ENCODE measurements around the gene EXOC2.

DNA sequence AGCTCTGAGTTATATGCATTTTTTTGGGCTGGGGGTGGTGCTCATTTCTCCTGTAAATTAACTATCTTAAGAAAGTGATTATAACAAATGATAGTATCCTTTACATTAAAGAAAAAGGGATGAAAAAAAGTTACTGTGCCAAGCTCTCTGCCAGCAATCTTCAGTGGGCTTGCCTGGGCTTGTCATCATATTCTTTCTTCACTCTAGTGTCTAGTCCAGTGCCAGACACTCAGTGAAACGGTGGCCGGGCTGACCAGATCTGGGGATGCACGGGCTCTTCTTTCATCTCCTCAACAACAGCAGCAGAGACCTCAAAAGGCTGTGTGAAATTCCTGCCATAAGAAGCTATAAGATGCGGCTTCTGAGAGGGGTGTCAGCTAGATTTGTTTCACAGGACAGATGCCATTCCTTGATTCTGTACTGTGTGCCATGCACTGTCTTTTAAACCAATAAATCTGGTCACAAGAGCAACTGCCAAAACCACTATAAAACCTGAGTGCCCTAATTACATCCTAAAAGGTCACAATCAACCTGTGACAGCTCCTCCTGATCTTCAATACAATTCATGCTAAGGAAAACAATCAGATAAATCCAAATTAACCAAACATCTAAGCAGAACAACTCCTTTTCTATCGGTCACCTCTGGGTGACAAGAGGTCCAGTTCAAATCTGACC lies 12.1 kb downstream of the EXOC2 start:
- TF ChIP-seq, protein P1, sequence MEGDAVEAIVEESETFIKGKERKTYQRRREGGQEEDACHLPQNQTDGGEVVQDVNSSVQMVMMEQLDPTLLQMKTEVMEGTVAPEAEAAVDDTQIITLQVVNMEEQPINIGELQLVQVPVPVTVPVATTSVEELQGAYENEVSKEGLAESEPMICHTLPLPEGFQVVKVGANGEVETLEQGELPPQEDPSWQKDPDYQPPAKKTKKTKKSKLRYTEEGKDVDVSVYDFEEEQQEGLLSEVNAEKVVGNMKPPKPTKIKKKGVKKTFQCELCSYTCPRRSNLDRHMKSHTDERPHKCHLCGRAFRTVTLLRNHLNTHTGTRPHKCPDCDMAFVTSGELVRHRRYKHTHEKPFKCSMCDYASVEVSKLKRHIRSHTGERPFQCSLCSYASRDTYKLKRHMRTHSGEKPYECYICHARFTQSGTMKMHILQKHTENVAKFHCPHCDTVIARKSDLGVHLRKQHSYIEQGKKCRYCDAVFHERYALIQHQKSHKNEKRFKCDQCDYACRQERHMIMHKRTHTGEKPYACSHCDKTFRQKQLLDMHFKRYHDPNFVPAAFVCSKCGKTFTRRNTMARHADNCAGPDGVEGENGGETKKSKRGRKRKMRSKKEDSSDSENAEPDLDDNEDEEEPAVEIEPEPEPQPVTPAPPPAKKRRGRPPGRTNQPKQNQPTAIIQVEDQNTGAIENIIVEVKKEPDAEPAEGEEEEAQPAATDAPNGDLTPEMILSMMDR (IDR thresholded peaks at IDR 0.05) = no peak
- TF ChIP-seq POLR2A (IDR thresholded peaks at IDR 0.05) = no peak
- TF ChIP-seq POLR2AphosphoS5 (IDR thresholded peaks at IDR 0.05) = no peak
- TF ChIP-seq EP300 (IDR thresholded peaks at IDR 0.05) = no peak
